Endometrial microvascular endothelial cells (primary cell): Measurements from ENCODE around the gene LYRM4. TPM values are rescaled to one million over a fixed set of nuclear protein-coding genes. Genes with fewer than 3 reads are reported as not detected.

Source experiments
- in situ Hi-C: cut with HindIII; loops from 2 replicates; pipeline ENCODE4 v1.10.0; 2017; ENCODE audit warnings: low sequenced_read_pairs, low pct_unique_long_range_greater_than_20kb; ENCODE audit errors: inconsistent ontology term
- total RNA-seq: library from RNA; depleted of rRNA; stranded (reverse); fragments of >200 nt; gene quantifications from one replicate; pipeline ENCODE4 v1.2.3, GENCODE V29; 2015; ENCODE audit errors: inconsistent ontology term

The LYRM4 gene
- total RNA-seq, result 38.8 TPM

GRCh38 chr6:5260661-5261544 is at the start of gene LYRM4, which contains the start of gene FARS2:
LYRM4 (minus strand) TSS chr6:5260950; CDS start chr6:5260733, 217 bp downstream.
FARS2 (plus strand) TSS chr6:5261513.
- in situ Hi-C loops, result no loop called here

DNA sequence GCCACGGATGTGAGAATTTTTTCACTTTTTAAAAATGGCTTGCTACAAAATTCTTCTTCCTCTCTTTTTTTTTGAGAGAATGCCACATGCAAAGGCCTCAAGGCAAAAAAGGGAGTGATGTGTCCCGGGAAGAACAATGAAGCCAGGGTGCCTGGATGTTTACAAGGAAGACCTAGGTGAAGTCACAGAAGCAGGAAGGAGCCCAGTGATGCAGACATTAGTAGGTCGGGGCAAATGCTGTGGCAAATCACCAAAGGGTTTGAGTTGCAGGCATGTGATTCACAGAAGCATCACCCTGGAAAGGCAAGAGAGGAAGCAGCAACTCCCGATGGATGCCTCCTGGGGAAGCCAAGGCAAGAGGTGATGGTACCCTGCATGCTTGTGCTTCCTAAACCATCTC is 47.3 kb upstream of the LYRM4 start:
- in situ Hi-C loops, result no loop called here

- in situ Hi-C loops, result no loop called here
Measured at GRCh38 chr6:5307058-5307457, 46.3 kb upstream of the LYRM4 start.

GRCh38 chr6:5305968-5306626 is 45.3 kb upstream of the LYRM4 start:
- in situ Hi-C loops, result no loop called here

DNA sequence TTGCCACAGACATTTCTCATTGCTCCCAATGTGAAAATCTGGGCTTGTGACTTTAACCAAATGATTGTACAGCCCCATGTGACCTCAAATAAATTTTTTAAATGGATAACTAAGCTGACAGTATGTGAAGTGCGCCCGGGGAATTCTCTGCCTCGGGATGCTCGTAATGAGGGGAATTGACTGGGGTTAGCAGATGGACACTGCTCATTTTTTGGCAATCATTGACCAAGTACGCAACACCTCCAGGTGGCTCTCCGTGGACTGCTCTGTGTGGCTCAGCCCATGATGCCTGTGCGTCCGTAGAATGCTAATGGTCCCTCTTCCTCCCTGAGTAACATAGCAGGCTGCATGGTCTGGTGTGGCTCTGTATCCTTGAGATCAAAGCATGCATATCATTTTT is 42.9 kb upstream of the LYRM4 start:
- in situ Hi-C loops, result no loop called here

- in situ Hi-C loops, result no loop called here
Measured at GRCh38 chr6:5302995-5303622, 42.4 kb upstream of the LYRM4 start.

DNA sequence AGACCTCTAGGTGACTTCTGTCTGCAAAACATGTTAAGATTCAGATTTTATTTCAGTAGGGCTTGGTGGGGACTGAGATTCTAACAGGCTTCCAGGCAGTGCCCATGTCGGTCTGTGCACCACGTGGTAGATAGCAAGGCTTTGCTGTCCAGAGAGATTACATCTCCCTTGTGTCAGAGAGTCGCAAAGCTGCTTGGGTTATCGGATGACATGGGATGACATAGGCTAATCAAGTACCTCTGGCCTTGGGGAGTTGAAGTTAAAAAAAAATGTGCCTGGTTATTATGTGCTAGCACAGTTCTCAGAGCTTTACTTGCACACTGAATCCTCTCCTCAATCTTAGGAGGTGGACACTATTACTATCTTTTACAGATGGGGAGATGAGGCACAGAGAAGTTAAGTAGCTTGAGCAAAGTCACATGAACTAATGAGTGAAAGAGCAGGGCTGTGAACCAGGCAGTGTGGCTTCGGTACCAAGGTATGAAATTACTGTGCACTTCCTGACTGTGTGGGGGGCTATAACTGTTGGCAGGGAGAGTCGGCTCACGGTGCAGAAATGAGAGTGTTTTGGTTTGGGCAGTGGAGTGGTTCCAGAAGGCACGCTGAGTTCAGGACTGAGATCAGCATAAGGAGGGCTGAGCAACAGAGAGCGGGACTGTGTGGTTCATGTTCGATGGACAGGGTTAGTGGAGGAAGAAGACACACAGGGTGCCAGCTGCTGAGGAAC is 41.6 kb upstream of the LYRM4 start:
- in situ Hi-C loops, result no loop called here

GRCh38 chr6:5300206-5300764 is 39.5 kb upstream of the LYRM4 start:
- in situ Hi-C loops, result no loop called here

GRCh38 chr6:5295623-5296022 is 34.9 kb upstream of the LYRM4 start:
- in situ Hi-C loops, result no loop called here

- in situ Hi-C loops, result no loop called here
Measured at GRCh38 chr6:5294392-5295211, 33.9 kb upstream of the LYRM4 start.

DNA sequence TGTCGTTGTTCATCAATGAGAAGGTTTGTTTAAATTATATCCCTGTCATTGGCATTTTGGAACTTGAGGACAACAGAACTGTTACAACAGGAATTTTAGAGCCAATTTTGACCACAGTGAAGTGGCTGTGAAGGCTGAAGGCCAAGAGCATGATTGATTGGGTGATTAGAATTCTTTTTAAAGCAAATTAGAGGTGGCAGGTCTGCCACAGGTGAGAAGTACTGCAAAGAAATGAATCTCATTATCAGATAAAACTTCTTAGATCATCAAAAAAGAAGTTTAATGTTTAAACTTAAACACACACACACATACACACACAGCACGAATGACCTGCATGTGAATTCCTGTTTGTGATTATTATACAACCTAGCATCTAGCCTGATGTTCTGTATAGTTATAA is 32.9 kb upstream of the LYRM4 start:
- in situ Hi-C loops, result no loop called here

DNA sequence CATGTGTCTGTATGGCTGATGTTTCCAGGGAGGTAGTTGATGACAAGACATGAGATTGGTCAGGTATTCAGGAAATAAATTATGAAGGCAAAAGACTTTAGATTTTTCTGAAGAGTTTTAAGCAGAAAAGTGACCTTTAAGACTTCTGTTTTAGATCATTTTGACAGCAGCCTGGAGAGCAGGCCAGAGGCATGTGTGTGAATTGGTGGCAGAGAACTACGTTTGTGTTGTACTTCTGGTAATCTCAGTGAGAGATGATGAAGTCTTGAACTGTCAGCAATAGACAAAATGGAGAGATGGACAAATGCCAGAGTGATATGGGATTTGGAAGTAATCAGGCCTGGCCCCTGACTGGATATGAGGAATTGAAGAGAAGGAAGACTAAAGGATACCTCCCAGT is 31.4 kb upstream of the LYRM4 start:
- in situ Hi-C loops, result no loop called here

GRCh38 chr6:5290500-5290899 is 29.8 kb upstream of the LYRM4 start:
- in situ Hi-C loops, result no loop called here

DNA sequence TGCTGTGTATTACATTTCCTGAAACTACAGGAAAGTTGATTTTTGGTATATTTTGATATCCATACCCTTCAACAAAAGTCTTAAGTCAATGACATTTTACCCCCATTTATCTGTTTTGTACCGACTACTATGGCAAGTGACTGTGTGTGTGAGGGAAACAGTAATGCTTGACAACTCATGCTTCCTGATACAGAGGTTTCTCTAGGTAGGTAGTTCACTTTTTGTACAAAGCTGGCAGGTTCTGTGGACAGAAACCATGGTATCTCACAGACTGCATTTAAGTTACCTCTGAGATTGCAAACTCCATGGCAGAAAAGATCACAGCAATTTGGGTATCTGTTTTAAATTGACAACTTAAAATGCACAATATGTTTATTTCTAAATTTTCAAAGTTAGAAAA is 29.3 kb upstream of the LYRM4 start:
- in situ Hi-C loops, result no loop called here

DNA sequence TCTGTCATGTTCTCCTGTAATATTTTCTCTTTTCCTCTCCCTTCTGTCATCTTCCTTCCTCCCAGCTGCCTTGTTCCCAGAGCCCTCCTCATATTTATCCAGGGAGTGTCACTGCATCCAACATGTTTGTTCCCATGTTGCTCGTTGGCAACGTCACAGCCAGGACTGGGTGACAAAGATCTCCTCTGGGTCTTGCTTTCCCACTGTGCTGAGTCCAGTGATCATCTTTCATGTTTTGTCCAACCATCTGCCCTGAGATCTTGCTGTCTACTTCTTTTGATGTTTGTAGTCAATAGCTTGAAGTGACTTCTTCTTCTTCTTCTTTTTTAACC is 27.2 kb upstream of the LYRM4 start:
- in situ Hi-C loops, result no loop called here

- in situ Hi-C loops, result no loop called here
Measured at GRCh38 chr6:5287205-5287965, 26.6 kb upstream of the LYRM4 start.

- in situ Hi-C loops, result no loop called here
Measured at GRCh38 chr6:5286780-5287179, 26.0 kb upstream of the LYRM4 start.

DNA sequence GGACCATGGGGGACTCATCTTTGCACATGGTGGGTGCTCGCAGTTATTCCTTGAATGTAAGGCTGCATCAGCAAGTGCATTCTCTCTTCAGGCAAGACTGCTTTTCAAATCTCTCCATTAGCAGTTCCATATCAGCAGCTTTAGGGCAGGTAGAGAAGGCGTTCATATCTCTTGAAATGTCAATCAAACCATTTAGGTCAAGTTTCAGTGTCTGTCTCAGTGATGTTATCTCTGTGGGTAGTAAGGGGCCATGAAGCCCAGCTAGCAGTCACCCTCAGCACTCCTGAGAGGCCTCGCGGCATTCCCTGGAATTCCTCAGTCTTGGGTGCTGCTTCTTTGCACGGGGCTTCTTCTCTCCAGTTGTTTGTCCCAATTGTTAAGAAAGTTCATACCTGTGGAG is 24.8 kb upstream of the LYRM4 start:
- in situ Hi-C loops, result no loop called here
